Trophoblast cell (in vitro differentiated cells and primary cell): ENCODE measurements around the gene LSR.

ENCODE experiments used
- DNase-seq, 2 donors: peaks; one replicate each; pipeline ENCODE4 v3.0.0-alpha.2; 2016
- H2AFZ ChIP-seq: 2 replicates; pipeline ENCODE4 v1.6.1; 2013; ENCODE audit warnings: low read length, moderate library complexity, mild to moderate bottlenecking; ENCODE audit not compliant: insufficient read depth, poor library complexity
- H2AK5ac ChIP-seq: 2 replicates; pipeline ENCODE4 v1.6.1; 2013; ENCODE audit warnings: mild to moderate bottlenecking, low read length
- H2BK120ac ChIP-seq: 2 replicates; pipeline ENCODE4 v1.6.1; 2013; ENCODE audit warnings: low read length, mild to moderate bottlenecking, moderate library complexity; ENCODE audit not compliant: insufficient read depth, poor library complexity
- H2BK12ac ChIP-seq: 2 replicates; pipeline ENCODE4 v1.6.1; 2013; ENCODE audit warnings: mild to moderate bottlenecking, low read length, moderate library complexity
- H2BK5ac ChIP-seq: 2 replicates; pipeline ENCODE4 v1.6.1; 2013; ENCODE audit warnings: low read length, low read depth, moderate library complexity, mild to moderate bottlenecking; ENCODE audit not compliant: poor library complexity
- H3K14ac ChIP-seq: 2 replicates; pipeline ENCODE4 v1.6.1; 2013; ENCODE audit warnings: mild to moderate bottlenecking, low read length
- H3K18ac ChIP-seq: 2 replicates; pipeline ENCODE4 v1.6.1; 2013; ENCODE audit warnings: mild to moderate bottlenecking, low read length
- H3K23ac ChIP-seq: 2 replicates; pipeline ENCODE4 v1.6.1; 2013; ENCODE audit warnings: low read length
- H3K27ac ChIP-seq: 2 replicates; pipeline ENCODE4 v1.5.1; 2013; ENCODE audit warnings: low read depth, mild to moderate bottlenecking, inconsistent platforms, low read length, moderate library complexity
- H3K27me3 ChIP-seq: 2 replicates; pipeline ENCODE4 v1.6.1; 2013; ENCODE audit warnings: inconsistent platforms, mild to moderate bottlenecking, low read length, moderate library complexity; ENCODE audit not compliant: insufficient read depth
- H3K36me3 ChIP-seq, 2 experiments: 1 replicate in 1 of 2; 2 replicates in 1 of 2; pipeline ENCODE4 v1.6.1; 2013; ENCODE audit warnings: low read length in 2 of 2, mild to moderate bottlenecking in 2 of 2, moderate library complexity in 1 of 2; ENCODE audit not compliant: insufficient read depth in 2 of 2, control insufficient read depth in 1 of 2
- H3K4ac ChIP-seq: 2 replicates; pipeline ENCODE4 v1.6.1; 2013; ENCODE audit warnings: low read depth, mild to moderate bottlenecking, low read length, moderate library complexity
- H3K4me1 ChIP-seq, 2 experiments: 1 replicate in 1 of 2; 2 replicates in 1 of 2; pipeline ENCODE4 v1.6.1; 2013; ENCODE audit warnings: low read length in 2 of 2, mild to moderate bottlenecking in 2 of 2, moderate library complexity in 1 of 2; ENCODE audit not compliant: insufficient read depth in 2 of 2, control insufficient read depth in 1 of 2
- H3K4me2 ChIP-seq: 2 replicates; pipeline ENCODE4 v1.6.1; 2013; ENCODE audit warnings: inconsistent platforms, mild to moderate bottlenecking, low read length, moderate library complexity
- H3K4me3 ChIP-seq: 2 replicates; pipeline ENCODE4 v1.5.1; 2013; ENCODE audit warnings: mild to moderate bottlenecking, low read depth, low read length, inconsistent platforms
- H3K79me1 ChIP-seq: one replicate; pipeline ENCODE4 v1.6.1; 2013; ENCODE audit warnings: low read length
- H3K79me2 ChIP-seq: 2 replicates; pipeline ENCODE4 v1.6.1; 2013; ENCODE audit warnings: low read length, mild to moderate bottlenecking; ENCODE audit not compliant: control insufficient read depth, insufficient read depth, poor library complexity
- H3K9ac ChIP-seq: 2 replicates; pipeline ENCODE4 v1.6.1; 2013; ENCODE audit warnings: mild to moderate bottlenecking, low read length
- H3K9me3 ChIP-seq: 2 replicates; pipeline ENCODE4 v1.6.1; 2013; ENCODE audit warnings: low read depth, mild to moderate bottlenecking, control low read depth, inconsistent platforms, low read length; ENCODE audit not compliant: insufficient read depth
- H4K12ac ChIP-seq: 2 replicates; pipeline ENCODE4 v1.6.1; 2013; ENCODE audit warnings: low read depth, mild to moderate bottlenecking, low read length, moderate library complexity
- H4K8ac ChIP-seq: 2 replicates; pipeline ENCODE4 v1.6.1; 2013; ENCODE audit warnings: low read depth, mild to moderate bottlenecking, low read length, moderate library complexity
- H4K91ac ChIP-seq: one replicate; pipeline ENCODE4 v1.6.1; 2013; ENCODE audit warnings: low read depth, mild to moderate bottlenecking, low read length, moderate library complexity
- WGBS: extraction: QIAGEN DNeasy Blood & Tissue Kit; methylation state at CpG from one replicate; pipeline ENCODE4 v1.1.7; 2013; ENCODE audit warnings: missing lambda C conversion rate; ENCODE audit not compliant: insufficient read length, insufficient coverage; ENCODE audit errors: extremely low coverage; 5-methylcytosine and 5-hydroxymethylcytosine counted together

The LSR gene

DNA sequence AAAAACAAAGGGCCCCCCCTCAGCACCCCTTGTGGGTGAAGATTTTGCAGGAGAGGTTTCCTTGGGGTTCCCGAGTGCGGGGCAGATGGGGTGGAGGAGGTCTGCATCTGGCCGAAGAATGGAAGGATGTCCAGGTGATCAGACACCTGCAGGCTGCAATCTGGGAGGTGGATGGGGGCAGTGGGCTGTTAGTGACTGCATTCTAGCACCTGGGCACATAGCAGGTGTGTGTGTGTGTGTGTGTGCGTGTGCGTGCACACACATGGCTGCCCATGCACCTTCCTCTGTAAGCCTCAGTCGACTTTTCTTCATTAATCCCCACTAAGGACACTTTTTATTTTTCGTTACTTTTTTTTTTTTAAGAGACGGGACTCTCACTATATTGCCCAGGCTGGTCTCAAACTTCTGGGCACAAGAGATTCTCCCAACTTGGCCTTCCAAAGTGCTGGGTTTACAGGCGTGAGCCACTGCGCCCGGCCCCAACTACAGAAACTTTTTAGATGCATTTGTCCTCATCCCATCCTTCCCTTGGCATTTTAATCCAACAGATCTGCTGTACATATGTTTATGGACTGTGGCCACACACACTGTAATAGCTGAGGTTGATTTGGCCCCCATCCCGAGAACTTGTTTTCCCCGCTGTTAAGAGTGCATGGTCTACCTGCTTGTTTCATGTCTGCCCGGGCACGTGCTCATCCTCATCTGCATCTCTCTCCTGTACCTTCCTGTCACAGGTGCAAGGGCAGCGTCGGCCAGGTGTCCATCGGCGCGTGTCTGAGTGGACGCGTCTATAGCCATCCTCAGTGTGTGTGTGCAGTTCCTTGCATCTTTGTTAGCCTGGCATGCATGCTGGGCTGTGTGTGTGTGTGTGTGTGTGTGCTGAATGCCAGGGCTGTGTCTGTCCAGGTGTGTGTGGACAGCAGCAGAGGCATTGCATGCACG, 43.9 kb downstream of the LSR start:
- Histone ChIP-seq H3K79me1 (no peaks in the 10 kb centered on the region), H3K27me3 (no peaks in the 10 kb centered on the region), H3K4me3 (peak overlapping the region; percentile 6), H3K9me3 (peaks cover 7% of the 10 kb centered on the region), H3K4me1 (peaks cover 0 to 2% of the 10 kb centered on the region in 2 experiments), H3K4me2 (no peak overlapping the region), H3K14ac (no peak overlapping the region), H2AFZ (no peak overlapping the region), H3K18ac (no peak overlapping the region), H2BK120ac (no peak overlapping the region), H3K27ac (no peak overlapping the region), H4K12ac (no peak overlapping the region), H4K8ac (no peak overlapping the region), H3K4ac (no peak overlapping the region), H3K79me2 (no peaks in the 10 kb centered on the region), H2AK5ac (no peak overlapping the region), H3K9ac (no peak overlapping the region), H2BK5ac (no peak overlapping the region), H3K23ac (no peak overlapping the region), H3K36me3 (no peaks in the 10 kb centered on the region), H2BK12ac (no peak overlapping the region), H4K91ac (no peak overlapping the region)
- no peak for DNase-seq
- no CpG with 5 or more reads among the region's 23 CpGs for WGBS

GRCh38 chr19:35293363-35293739, 44.5 kb downstream of the LSR start:
- WGBS = no CpG with 5 or more reads among the region's 7 CpGs

GRCh38 chr19:35293808-35294207, 45.0 kb downstream of the LSR start:
- H4K12ac ChIP-seq = no peak overlapping the region
- no peaks in the 10 kb centered on the region for H3K79me1 ChIP-seq
- H3K23ac ChIP-seq = no peak overlapping the region
- peaks cover 18% of the 10 kb centered on the region for H3K9me3 ChIP-seq
- no peak overlapping the region for H2BK120ac ChIP-seq
- no peak overlapping the region for H3K4ac ChIP-seq
- H3K27ac ChIP-seq = no peak overlapping the region
- H4K91ac ChIP-seq = no peak overlapping the region
- H3K4me3 ChIP-seq = no peak overlapping the region
- peaks cover 0 to 2% of the 10 kb centered on the region in 2 experiments for H3K4me1 ChIP-seq
- H4K8ac ChIP-seq = no peak overlapping the region
- no peak overlapping the region for H2BK12ac ChIP-seq
- no peaks in the 10 kb centered on the region for H3K36me3 ChIP-seq
- H2AFZ ChIP-seq = no peak overlapping the region
- H3K18ac ChIP-seq = no peak overlapping the region
- H3K14ac ChIP-seq = no peak overlapping the region
- no peaks in the 10 kb centered on the region for H3K27me3 ChIP-seq
- no peak overlapping the region for H3K4me2 ChIP-seq
- DNase-seq = no peak
- H3K79me2 ChIP-seq = no peaks in the 10 kb centered on the region
- no peak overlapping the region for H2AK5ac ChIP-seq
- no peak overlapping the region for H2BK5ac ChIP-seq
- no CpG with 5 or more reads among the region's 17 CpGs for WGBS
- H3K9ac ChIP-seq = no peak overlapping the region

More at GRCh38 chr19:35293363-35293739, 44.5 kb downstream of the LSR start:
- Histone ChIP-seq H3K27me3 (no peaks in the 10 kb centered on the region), H3K79me2 (no peaks in the 10 kb centered on the region), H2AK5ac (no peak overlapping the region), H3K23ac (no peak overlapping the region), H3K14ac (no peak overlapping the region), H3K27ac (no peak overlapping the region), H3K4me1 (peaks cover 0 to 2% of the 10 kb centered on the region in 2 experiments), H3K4me2 (no peak overlapping the region), H3K79me1 (no peaks in the 10 kb centered on the region), H3K4ac (no peak overlapping the region), H3K4me3 (peak overlapping the region; percentile 6), H2BK12ac (no peak overlapping the region), H3K18ac (no peak overlapping the region), H3K36me3 (no peaks in the 10 kb centered on the region), H2AFZ (no peak overlapping the region), H3K9ac (no peak overlapping the region), H4K8ac (no peak overlapping the region), H4K91ac (no peak overlapping the region), H2BK120ac (no peak overlapping the region), H4K12ac (no peak overlapping the region), H2BK5ac (no peak overlapping the region), H3K9me3 (peaks cover 14% of the 10 kb centered on the region)
- DNase-seq = no peak

DNA sequence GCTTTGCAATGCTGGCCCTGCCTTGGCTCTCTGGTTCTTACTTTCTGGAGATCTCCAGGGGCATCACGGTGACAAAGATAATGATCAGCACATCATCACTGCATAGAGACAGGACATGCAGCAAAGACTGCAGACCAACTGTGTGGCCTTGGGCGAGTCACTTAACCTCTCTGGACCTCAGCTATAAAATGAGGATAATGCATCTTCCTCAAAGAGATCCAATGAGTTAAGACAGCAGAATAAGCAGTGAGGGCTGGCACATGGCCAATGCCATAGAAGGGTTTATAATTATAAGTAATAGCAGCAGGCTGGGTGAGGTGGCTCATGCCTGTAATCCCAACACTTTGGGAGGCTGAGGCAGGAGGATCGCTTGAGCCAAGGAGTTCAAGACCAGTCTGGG, 45.5 kb downstream of the LSR start:
- H3K4ac ChIP-seq = no peak overlapping the region

More for the DNA sequence above, 45.5 kb downstream of the LSR start:
- H3K4me2 ChIP-seq = no peak overlapping the region
- DNase-seq = no peak
- H3K9me3 ChIP-seq = peaks cover 19% of the 10 kb centered on the region
- H3K4me3 ChIP-seq = no peak overlapping the region
- H2BK12ac ChIP-seq = no peak overlapping the region
- no peaks in the 10 kb centered on the region for H3K79me2 ChIP-seq
- no peak overlapping the region for H3K9ac ChIP-seq
- no peak overlapping the region for H4K12ac ChIP-seq
- no peak overlapping the region for H2BK120ac ChIP-seq
- no peak overlapping the region for H3K18ac ChIP-seq
- no peak overlapping the region for H3K14ac ChIP-seq
- no peaks in the 10 kb centered on the region for H3K79me1 ChIP-seq
- no CpG with 5 or more reads among the region's 3 CpGs for WGBS
- no peaks in the 10 kb centered on the region for H3K27me3 ChIP-seq
- H2AK5ac ChIP-seq = no peak overlapping the region
- peaks cover 0 to 2% of the 10 kb centered on the region in 2 experiments for H3K4me1 ChIP-seq
- no peak overlapping the region for H4K8ac ChIP-seq
- H2BK5ac ChIP-seq = no peak overlapping the region
- no peaks in the 10 kb centered on the region for H3K36me3 ChIP-seq
- H3K23ac ChIP-seq = no peak overlapping the region
- H3K27ac ChIP-seq = no peak overlapping the region
- no peak overlapping the region for H2AFZ ChIP-seq
- H4K91ac ChIP-seq = no peak overlapping the region
